LoVo (cell line): Measurements from ENCODE around the gene FER.
A peak's percentile ranks its signal among the peaks of the same experiment; 100 is the strongest.
"Not testable (repeated sequence)": the region's sequence is repeated elsewhere in the genome, so short reads cannot be mapped to it uniquely, and the experiment has no call there.

Experiments used
- DNase-seq: peaks from one replicate; pipeline ENCODE4 v3.0.0-alpha.2; 2016; ENCODE audit warnings: low spot score

The FER gene

DNA sequence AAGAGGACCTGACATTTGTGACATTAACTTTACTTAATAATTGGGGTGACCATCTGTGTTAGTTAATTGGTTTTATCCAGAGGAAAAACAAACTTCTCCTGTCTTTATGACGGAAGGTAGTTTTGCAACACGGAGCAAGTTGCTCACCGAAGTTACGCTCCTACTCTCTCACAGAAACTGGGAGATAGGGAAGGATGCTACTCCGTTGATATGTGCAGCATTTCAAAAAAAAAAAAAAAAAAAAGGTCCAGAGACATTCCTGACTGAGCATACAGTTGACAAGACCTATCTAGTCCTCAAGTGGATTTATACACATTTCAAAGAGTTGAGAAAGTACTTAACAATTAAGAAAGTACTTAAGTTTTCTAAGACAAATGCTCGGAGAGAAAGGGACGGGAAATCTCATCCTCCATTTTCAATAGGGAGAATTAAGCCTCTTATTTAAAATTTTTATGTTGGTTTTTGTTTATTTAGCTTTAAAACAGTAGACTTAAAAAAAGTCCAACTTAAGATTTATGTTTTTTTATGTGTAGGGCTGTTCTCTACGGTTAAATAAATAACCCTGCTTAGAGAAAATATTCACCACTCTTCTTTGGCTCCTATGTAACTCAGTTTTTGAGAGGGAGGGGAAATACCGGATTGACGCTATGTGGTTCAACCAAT, 455 bp upstream of the FER start:
- no peak for DNase-seq

- peak; percentile 99 for DNase-seq
These were observed 867 bp downstream of the FER start for GRCh38 chr5:108748401-108749127.

DNA sequence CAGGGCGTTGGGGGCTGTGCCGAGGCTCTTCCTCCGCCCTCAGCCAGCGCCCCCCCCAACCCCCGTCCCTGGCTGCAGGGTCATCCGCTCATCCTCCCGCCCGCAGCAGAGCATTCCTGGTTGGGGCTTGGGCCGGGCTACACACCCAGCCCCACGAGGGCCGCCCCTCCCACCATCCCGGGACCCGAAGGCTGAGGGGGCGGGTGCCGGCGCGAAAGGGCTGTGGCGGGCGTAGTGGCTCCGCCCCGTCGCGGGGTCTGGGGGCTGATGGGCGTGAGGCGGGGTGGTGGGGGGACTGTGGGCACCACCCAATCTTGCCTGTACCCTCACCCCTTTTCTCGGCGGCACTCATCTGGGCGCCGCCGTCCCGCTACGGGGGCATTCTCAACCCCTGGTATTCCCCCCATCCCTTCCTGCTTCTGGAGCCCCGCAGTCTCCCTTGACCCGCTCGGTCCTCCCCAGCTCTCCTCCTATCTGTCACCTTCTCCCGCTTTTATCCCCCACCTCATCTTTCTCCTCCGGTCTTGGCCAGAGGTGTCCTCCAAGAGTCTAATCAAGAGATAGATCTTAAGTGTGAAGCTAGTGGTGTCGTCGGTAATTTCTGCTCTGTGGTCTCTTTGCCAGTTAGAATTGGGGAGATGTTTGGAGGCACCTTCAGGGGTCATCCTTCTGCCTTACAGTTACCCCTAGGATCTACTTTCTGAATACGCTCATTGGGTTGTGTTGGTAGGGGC, 1.6 kb downstream of the FER start:
- peak; percentile 20 for DNase-seq

DNA sequence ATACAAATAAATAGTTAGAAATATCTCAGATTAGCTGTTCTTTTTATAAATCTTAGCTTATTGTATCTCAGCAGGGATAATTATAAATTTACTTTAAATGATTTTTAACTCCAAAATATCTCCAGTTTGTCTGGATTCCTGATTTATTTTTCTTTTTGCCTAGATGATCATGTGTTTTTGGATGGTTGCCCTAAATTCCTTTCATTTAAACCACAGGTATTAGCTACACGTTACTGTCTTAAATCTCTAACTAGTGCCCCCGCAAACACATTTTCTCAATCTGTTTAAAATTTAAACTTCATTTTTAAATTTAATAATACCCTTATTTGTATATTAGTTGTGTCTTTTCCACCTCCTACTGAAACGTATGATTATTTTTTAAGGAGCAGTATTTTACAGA, 5.6 kb downstream of the FER start:
- no peak for DNase-seq

- no peak for DNase-seq
These were observed 6.2 kb downstream of the FER start for GRCh38 chr5:108753877-108754276.

DNA sequence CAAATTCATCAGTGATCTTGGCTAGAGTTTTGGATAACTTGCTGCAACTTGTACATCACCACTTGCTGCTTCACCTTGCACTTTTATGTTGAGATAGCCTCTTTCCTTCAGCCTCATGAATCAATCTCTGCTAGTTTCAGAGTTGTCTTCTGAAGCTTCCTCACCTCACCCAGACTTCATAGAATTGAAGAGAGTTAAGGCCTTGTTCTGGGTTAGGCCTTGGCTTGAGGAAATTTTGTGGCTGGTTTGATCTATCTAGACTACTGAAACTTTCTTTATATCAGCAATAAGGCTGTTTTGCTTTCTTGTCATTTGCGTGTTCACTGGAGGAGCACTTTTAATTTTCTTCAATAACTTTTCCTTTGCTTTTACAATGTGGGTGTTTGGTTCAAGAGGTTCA, 12.8 kb downstream of the FER start:
- no peak for DNase-seq

DNA sequence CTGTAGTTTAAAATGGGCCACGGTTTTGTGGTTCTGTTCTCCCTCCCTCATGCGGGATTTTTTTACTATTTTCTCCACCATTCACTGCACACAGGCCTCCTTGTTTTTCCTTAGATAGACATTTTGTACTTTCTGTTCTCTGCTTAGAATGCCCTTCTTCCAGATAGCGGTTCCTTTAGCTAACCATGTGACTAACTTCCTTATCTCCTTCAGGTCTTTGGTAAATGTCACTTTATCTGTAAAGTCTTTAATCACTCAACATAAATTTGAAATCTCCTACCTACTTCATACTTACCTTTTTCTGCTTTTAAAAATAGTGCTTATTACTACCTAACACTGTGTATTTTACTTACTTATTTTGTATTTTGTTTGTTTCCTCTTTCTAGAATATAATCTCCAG, 15.0 kb downstream of the FER start:
- no peak for DNase-seq

DNA sequence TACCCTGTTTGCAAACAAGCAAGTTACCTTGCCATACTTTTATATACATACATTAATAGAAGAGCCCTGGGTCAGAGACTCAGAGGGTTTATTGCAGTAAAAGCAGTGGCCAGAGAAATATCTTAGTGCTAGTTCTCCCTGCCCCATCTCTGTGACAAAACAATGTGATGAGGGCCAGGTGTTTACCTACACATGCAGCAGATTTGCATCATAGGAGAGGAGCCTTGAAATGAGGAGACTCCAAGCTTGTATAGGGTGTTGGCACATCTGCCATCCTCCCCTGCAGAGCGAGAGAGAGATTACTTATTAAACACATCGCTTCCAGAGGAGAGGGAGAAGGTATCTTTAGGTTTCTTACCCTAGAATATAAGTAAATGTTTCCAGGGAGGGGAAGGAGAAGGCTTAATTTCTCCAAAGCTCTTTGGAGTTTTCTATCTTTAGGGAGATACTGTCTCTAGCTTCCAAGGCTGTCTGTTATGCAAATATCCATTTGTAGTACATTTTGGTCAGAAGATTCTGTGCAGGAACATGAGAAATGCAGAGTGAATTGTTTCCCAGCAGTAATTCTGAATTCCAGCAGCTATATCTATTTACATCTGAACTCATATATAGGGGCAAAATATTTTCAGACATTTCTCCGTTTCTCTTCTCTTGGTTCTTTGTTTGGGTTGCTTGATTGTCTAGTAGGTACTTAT, 15.7 kb downstream of the FER start:
- no peak for DNase-seq

- DNase-seq = no peak
These were observed 17.9 kb downstream of the FER start for GRCh38 chr5:108765647-108766046.

DNA sequence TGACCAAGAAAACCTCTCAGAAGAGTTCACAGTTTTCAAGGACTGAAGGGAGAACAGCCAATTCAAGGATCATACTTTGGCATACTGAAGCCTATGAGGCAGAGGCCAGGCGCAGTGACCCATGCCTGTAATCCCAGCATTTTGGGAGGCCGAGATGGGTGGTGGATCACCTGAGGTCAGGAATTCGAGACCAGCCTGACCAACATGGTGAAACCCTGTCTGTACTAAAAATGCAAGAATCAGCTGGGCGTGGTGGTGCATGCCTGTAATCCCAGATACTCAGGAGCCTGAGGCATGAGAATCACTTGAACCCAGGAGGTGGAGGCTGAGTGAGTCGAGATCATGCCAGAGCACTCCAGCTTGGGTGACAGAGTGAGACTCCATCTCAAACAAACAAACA, 19.2 kb downstream of the FER start:
- not testable (repeated sequence) for DNase-seq

GRCh38 chr5:108769352-108769751, 21.7 kb downstream of the FER start:
- DNase-seq = no peak

- DNase-seq = no peak
These were observed 24.9 kb downstream of the FER start for GRCh38 chr5:108772626-108773025.

- no peak for DNase-seq
These were observed 25.6 kb downstream of the FER start for GRCh38 chr5:108773330-108773729.

DNA sequence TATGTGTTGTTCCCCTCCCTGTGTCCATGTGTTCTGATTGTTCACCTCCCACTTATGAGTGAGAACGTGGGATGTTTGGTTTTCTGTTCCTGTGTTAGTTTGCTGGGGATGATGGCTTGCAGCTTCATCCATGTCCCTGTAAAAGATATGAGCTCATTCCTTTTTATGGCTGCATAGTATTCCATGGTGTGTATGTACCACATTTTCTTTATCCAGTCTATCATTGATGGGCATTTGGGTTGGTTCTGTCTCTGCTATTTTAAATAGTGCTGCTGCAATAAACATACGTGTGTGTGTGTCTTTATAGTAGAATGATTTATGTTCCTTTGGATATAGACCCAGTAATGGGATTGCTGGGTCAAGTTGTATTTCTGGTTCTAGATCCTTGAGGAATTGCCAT, 26.4 kb downstream of the FER start:
- not testable (repeated sequence) for DNase-seq

GRCh38 chr5:108777582-108777981, 29.9 kb downstream of the FER start:
- not testable (repeated sequence) for DNase-seq

- not testable (repeated sequence) for DNase-seq
These were observed 36.9 kb downstream of the FER start for GRCh38 chr5:108784577-108784976.

- DNase-seq = no peak
These were observed 39.2 kb downstream of the FER start for GRCh38 chr5:108786806-108787483.

DNA sequence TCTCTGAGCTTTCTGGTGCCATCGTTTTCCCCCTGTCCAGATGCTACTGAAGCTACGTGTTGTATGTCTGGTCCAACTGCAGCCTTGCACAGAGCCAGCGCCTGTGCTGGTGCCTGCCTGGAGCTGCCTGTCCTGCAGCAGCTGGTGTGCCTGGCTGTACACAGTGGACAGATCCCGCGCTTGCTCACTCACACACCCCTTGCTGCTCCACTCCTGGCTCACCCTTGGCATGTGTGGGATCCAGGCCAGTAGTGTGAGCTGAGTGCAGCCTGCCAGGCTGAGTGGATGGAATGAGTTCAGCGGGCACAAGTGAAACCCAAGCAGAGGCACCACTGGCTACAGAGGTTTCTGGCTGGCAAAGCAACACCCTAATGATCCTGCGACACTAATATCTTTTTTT, 40.4 kb downstream of the FER start:
- no peak for DNase-seq

DNA sequence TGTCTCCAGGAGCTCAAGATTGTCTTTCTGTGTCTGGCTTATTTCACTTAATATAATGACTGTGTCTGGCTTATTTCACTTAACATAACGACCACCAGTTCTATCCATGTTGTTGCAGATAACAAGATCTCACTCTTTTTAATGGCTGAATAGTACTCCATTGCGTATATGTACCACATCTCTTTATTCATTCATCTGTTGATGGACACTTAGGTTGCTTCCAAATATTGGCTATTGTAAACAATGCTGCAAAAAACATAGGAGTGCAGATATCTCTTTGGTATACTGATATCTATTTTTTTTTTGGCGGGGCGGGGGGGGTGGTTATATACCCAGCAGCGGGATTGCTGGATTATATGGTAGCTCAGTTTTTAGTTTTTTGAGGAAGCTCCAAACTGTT, 45.5 kb downstream of the FER start:
- no peak for DNase-seq

GRCh38 chr5:108794349-108794748, 46.7 kb downstream of the FER start:
- DNase-seq = not testable (repeated sequence)

GRCh38 chr5:108797396-108797795, 49.7 kb downstream of the FER start:
- DNase-seq = no peak

DNA sequence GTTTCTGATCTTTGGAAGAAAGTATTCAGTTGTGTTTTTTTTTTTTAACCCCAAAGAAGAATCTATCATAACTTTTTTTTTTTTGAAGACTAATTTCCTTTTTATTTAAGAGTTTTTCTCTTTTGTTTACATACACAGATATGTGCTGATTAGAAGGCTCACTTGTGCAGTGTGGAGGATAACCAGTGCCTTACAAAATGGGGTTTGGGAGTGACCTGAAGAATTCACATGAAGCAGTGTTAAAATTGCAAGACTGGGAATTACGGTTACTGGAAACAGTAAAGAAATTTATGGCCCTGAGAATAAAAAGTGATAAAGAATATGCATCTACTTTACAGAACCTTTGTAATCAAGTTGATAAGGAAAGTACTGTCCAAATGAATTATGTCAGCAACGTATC, 50.3 kb downstream of the FER start:
- DNase-seq = no peak
